ENCODE results near the gene IMP3. TPM values are rescaled to one million over a fixed set of nuclear protein-coding genes. Genes with fewer than 3 reads are reported as not detected.

Gene IMP3
- polyA plus RNA-seq, 1 donor (not counting 4 experiments of a cell fraction or from before 2014, with no cell fraction given) = 70.4 TPM

- H3K27me3 ChIP-seq (ENCODE audit: control insufficient read depth, extremely low read depth, insufficient read depth, low read length) = no peaks in the 10 kb centered on the region
- dilution Hi-C loops (cut with MboI; ENCODE audit: extremely low pct_ligation_motif_present, low sequenced_read_pairs) = no loop called here
- DNase-seq (ENCODE audit: low read depth, low spot score) (no peak), FAIRE-seq (no peak)
- no peaks in the 10 kb centered on the region for H3K79me2 ChIP-seq (ENCODE audit: control insufficient read depth, insufficient read depth, low read length)
- TF ChIP-seq CTCF (optimal IDR thresholded peaks at IDR 0.05 in 1 of 3, IDR thresholded peaks at IDR 0.05 in 1 of 3, conservative IDR thresholded peaks at IDR 0.05 in 1 of 3; ENCODE audit: extremely low read depth in 1 of 3, insufficient read depth in 2 of 3, low read length in 3 of 3) = no peak
- TF ChIP-seq EZH2 (IDR thresholded peaks at IDR 0.05; ENCODE audit: low read length) = no peak
- H3K9me3 ChIP-seq (ENCODE audit: control insufficient read depth, low read depth, low read length) = no peaks in the 10 kb centered on the region
- no peak overlapping the region for H3K4me2 ChIP-seq (ENCODE audit: control insufficient read depth, extremely low read depth, insufficient read depth, low read depth, low read length)
- H3K9me1 ChIP-seq (ENCODE audit: control insufficient read depth, extremely low read depth, insufficient read depth, low read length) = no peaks in the 10 kb centered on the region
- no peaks in the 10 kb centered on the region for H3K4me1 ChIP-seq (ENCODE audit: control insufficient read depth, extremely low read depth, insufficient read depth, low read length)
- H2AFZ ChIP-seq (ENCODE audit: control insufficient read depth, low read length) = no peak overlapping the region
- H3K4me3 ChIP-seq (ENCODE audit: control insufficient read depth in 2 of 3, extremely low read depth in 1 of 3, insufficient read depth in 2 of 3, low read depth in 1 of 3, low read length in 3 of 3) = no peak overlapping the region
- no peaks in the 10 kb centered on the region for H4K20me1 ChIP-seq (ENCODE audit: control insufficient read depth, extremely low read depth, insufficient read depth, low read length)
- H3K27ac ChIP-seq (ENCODE audit: control insufficient read depth, insufficient read depth, low read length) = no peak overlapping the region
- H3K9ac ChIP-seq (ENCODE audit: control insufficient read depth, extremely low read depth, insufficient read depth, low read length) = no peak overlapping the region
- no peaks in the 10 kb centered on the region for H3K36me3 ChIP-seq (ENCODE audit: control insufficient read depth in 2 of 2, extremely low read depth in 1 of 2, insufficient read depth in 2 of 2, low read length in 2 of 2)
Measured at GRCh38 chr15:75685195-75685594, 45.2 kb upstream of the IMP3 start.

GRCh38 chr15:75684648-75685047, 44.6 kb upstream of the IMP3 start:
- H3K27ac ChIP-seq (ENCODE audit: control insufficient read depth, insufficient read depth, low read length) = no peak overlapping the region
- TF ChIP-seq EZH2 (IDR thresholded peaks at IDR 0.05; ENCODE audit: low read length) (no peak), CTCF (optimal IDR thresholded peaks at IDR 0.05 in 1 of 3, IDR thresholded peaks at IDR 0.05 in 1 of 3, conservative IDR thresholded peaks at IDR 0.05 in 1 of 3; ENCODE audit: extremely low read depth in 1 of 3, insufficient read depth in 2 of 3, low read length in 3 of 3) (peak in 1 of 3 experiments; percentile 43)
- H3K4me2 ChIP-seq (ENCODE audit: control insufficient read depth, extremely low read depth, insufficient read depth, low read depth, low read length) = no peak overlapping the region
- DNase-seq (ENCODE audit: low read depth, low spot score) = no peak
- no peaks in the 10 kb centered on the region for H3K79me2 ChIP-seq (ENCODE audit: control insufficient read depth, insufficient read depth, low read length)
- no peak overlapping the region for H3K9ac ChIP-seq (ENCODE audit: control insufficient read depth, extremely low read depth, insufficient read depth, low read length)
- H3K4me1 ChIP-seq (ENCODE audit: control insufficient read depth, extremely low read depth, insufficient read depth, low read length) = no peaks in the 10 kb centered on the region
- dilution Hi-C loops (cut with MboI; ENCODE audit: extremely low pct_ligation_motif_present, low sequenced_read_pairs) = no loop called here
- no peaks in the 10 kb centered on the region for H3K9me3 ChIP-seq (ENCODE audit: control insufficient read depth, low read depth, low read length)
- no peak overlapping the region for H3K4me3 ChIP-seq (ENCODE audit: control insufficient read depth in 2 of 3, extremely low read depth in 1 of 3, insufficient read depth in 2 of 3, low read depth in 1 of 3, low read length in 3 of 3)
- FAIRE-seq = no peak
- no peaks in the 10 kb centered on the region for H3K9me1 ChIP-seq (ENCODE audit: control insufficient read depth, extremely low read depth, insufficient read depth, low read length)
- no peaks in the 10 kb centered on the region for H3K36me3 ChIP-seq (ENCODE audit: control insufficient read depth in 2 of 2, extremely low read depth in 1 of 2, insufficient read depth in 2 of 2, low read length in 2 of 2)
- H3K27me3 ChIP-seq (ENCODE audit: control insufficient read depth, extremely low read depth, insufficient read depth, low read length) = no peaks in the 10 kb centered on the region
- H2AFZ ChIP-seq (ENCODE audit: control insufficient read depth, low read length) = no peak overlapping the region
- no peaks in the 10 kb centered on the region for H4K20me1 ChIP-seq (ENCODE audit: control insufficient read depth, extremely low read depth, insufficient read depth, low read length)
